GM21526 (cell line): ENCODE results near the gene PTAFR.
"Not testable (repeated sequence)": the region's sequence is repeated elsewhere in the genome, so short reads cannot be mapped to it uniquely, and the experiment has no call there.

ENCODE experiments used
- ATAC-seq: cut with Tn5 transposase; IDR thresholded peaks from one replicate; pipeline ENCODE4 v1.9.1; 2021; ENCODE audit warnings: moderate library complexity; ENCODE audit not compliant: unreplicated experiment, low FRiP score

Gene PTAFR

GRCh38 chr1:28147264-28148094, 29.0 kb downstream of the PTAFR start:
- ATAC-seq, result peak; percentile 15

GRCh38 chr1:28145728-28146127, 30.8 kb downstream of the PTAFR start:
- no peak for ATAC-seq

- peak; percentile 57 for ATAC-seq
Observed at GRCh38 chr1:28144203-28145135, 32.0 kb downstream of the PTAFR start.

- no peak for ATAC-seq
Observed at GRCh38 chr1:28143496-28144202, 32.8 kb downstream of the PTAFR start.

GRCh38 chr1:28141685-28142084, 34.8 kb downstream of the PTAFR start:
- no peak for ATAC-seq

GRCh38 chr1:28139866-28140265, 36.6 kb downstream of the PTAFR start:
- not testable (repeated sequence) for ATAC-seq

- ATAC-seq, result no peak
Observed at GRCh38 chr1:28139025-28139712, 37.3 kb downstream of the PTAFR start.

- ATAC-seq, result no peak
Observed at GRCh38 chr1:28136922-28137613, 39.4 kb downstream of the PTAFR start.

- ATAC-seq, result no peak
Observed at GRCh38 chr1:28136169-28136921, 40.1 kb downstream of the PTAFR start.

- no peak for ATAC-seq
Observed at GRCh38 chr1:28135371-28136168, 40.9 kb downstream of the PTAFR start.

GRCh38 chr1:28134651-28135207, 41.8 kb downstream of the PTAFR start:
- no peak for ATAC-seq

GRCh38 chr1:28132171-28133167, 44.0 kb downstream of the PTAFR start:
- ATAC-seq, result no peak

GRCh38 chr1:28130901-28131300, 45.6 kb downstream of the PTAFR start:
- no peak for ATAC-seq

- no peak for ATAC-seq
Observed at GRCh38 chr1:28129150-28129549, 47.3 kb downstream of the PTAFR start.

GRCh38 chr1:28127617-28128257, 48.8 kb downstream of the PTAFR start:
- no peak for ATAC-seq
